ENCODE measurements around the gene TBL1XR1.
A peak's percentile ranks its signal among the peaks of the same experiment; 100 is the strongest.

TBL1XR1 gene

GRCh38 chr3:177061369-177061768, 135.9 kb downstream of the TBL1XR1 start:
- DNase-seq (ENCODE audit: low spot score): no peak

- DNase-seq (ENCODE audit: low spot score): no peak
Observed at GRCh38 chr3:177060492-177060891, 136.8 kb downstream of the TBL1XR1 start.

- DNase-seq (ENCODE audit: low spot score): no peak
Observed at GRCh38 chr3:177058648-177059047, 138.6 kb downstream of the TBL1XR1 start.

GRCh38 chr3:177057768-177058167, 139.5 kb downstream of the TBL1XR1 start:
- DNase-seq (ENCODE audit: low spot score): no peak

GRCh38 chr3:177056927-177057326, 140.4 kb downstream of the TBL1XR1 start:
- no peak for DNase-seq (ENCODE audit: low spot score)

GRCh38 chr3:177055605-177056571, 141.4 kb downstream of the TBL1XR1 start:
- no peak for DNase-seq (ENCODE audit: low spot score)

GRCh38 chr3:177053107-177053506, 144.2 kb downstream of the TBL1XR1 start:
- no peak for DNase-seq (ENCODE audit: low spot score)

- DNase-seq (ENCODE audit: low spot score): peak; percentile 79
Observed at GRCh38 chr3:177051411-177051810, 145.9 kb downstream of the TBL1XR1 start.

- peak; percentile 80 for DNase-seq (ENCODE audit: low spot score)
Observed at GRCh38 chr3:177050501-177051237, 146.6 kb downstream of the TBL1XR1 start.

- no peak for DNase-seq (ENCODE audit: low spot score)
Observed at GRCh38 chr3:177045767-177046166, 151.5 kb downstream of the TBL1XR1 start.

- no peak for DNase-seq (ENCODE audit: low spot score)
Observed at GRCh38 chr3:177045222-177045621, 152.1 kb downstream of the TBL1XR1 start.

- DNase-seq (ENCODE audit: low spot score): no peak
Observed at GRCh38 chr3:177041730-177042551, 155.3 kb downstream of the TBL1XR1 start.

- no peak for DNase-seq (ENCODE audit: low spot score)
Observed at GRCh38 chr3:177041021-177041729, 156.1 kb downstream of the TBL1XR1 start.

GRCh38 chr3:177039490-177040274, 157.6 kb downstream of the TBL1XR1 start:
- no peak for DNase-seq (ENCODE audit: low spot score)

- DNase-seq (ENCODE audit: low spot score): peak; percentile 66
Observed at GRCh38 chr3:177037241-177037640, 160.0 kb downstream of the TBL1XR1 start.

GRCh38 chr3:177035676-177036075, 161.6 kb downstream of the TBL1XR1 start:
- DNase-seq (ENCODE audit: low spot score): no peak

- no peak for DNase-seq (ENCODE audit: low spot score)
Observed at GRCh38 chr3:177034832-177035475, 162.3 kb downstream of the TBL1XR1 start.

GRCh38 chr3:177026505-177027277, 170.6 kb downstream of the TBL1XR1 start:
- DNase-seq (ENCODE audit: low spot score): no peak

- no peak for DNase-seq (ENCODE audit: low spot score)
Observed at GRCh38 chr3:177015881-177016280, 181.4 kb downstream of the TBL1XR1 start.
